Measurements from ENCODE around the gene CDH6. TPM values are rescaled to one million over a fixed set of nuclear protein-coding genes. Genes with fewer than 3 reads are reported as not detected.

Gene CDH6
- total RNA-seq, 1 donor from 2014 or later: 7.2 TPM

DNA sequence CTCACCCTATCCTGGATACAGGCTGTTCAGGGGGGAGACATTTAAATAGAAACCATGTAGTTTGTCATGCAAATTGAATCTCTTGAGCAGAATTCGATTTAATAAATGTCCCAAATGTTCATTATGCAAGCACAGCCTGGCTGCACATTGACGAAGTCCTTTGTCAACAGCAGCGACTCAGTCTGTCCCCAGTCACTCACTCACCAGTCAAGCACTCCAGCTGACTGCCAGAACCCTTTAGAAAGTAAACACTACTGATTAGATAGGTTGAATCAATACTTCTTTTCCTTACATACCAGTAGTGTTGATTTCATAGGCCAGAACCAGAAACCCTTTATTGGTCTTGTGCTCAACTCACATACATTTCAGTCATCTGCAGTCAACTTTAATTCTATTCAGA lies 27.5 kb downstream of the CDH6 start:
- no peak for DNase-seq
- Histone ChIP-seq H3K27ac (no peak overlapping the region), H3K27me3 (ENCODE audit: low read depth) (no peaks in the 10 kb centered on the region), H3K36me3 (no peaks in the 10 kb centered on the region), H3K4me1 (no peaks in the 10 kb centered on the region), H3K9me3 (no peaks in the 10 kb centered on the region), H3K4me3 (no peak overlapping the region)
- TF ChIP-seq, protein P1, sequence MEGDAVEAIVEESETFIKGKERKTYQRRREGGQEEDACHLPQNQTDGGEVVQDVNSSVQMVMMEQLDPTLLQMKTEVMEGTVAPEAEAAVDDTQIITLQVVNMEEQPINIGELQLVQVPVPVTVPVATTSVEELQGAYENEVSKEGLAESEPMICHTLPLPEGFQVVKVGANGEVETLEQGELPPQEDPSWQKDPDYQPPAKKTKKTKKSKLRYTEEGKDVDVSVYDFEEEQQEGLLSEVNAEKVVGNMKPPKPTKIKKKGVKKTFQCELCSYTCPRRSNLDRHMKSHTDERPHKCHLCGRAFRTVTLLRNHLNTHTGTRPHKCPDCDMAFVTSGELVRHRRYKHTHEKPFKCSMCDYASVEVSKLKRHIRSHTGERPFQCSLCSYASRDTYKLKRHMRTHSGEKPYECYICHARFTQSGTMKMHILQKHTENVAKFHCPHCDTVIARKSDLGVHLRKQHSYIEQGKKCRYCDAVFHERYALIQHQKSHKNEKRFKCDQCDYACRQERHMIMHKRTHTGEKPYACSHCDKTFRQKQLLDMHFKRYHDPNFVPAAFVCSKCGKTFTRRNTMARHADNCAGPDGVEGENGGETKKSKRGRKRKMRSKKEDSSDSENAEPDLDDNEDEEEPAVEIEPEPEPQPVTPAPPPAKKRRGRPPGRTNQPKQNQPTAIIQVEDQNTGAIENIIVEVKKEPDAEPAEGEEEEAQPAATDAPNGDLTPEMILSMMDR (IDR thresholded peaks at IDR 0.05): no peak
- intact Hi-C loops (cut with DNase I): no loop called here
- ATAC-seq: no peak

GRCh38 chr5:31225118-31225517 lies 31.6 kb downstream of the CDH6 start:
- no peak for ATAC-seq
- Histone ChIP-seq H3K27me3 (ENCODE audit: low read depth) (no peaks in the 10 kb centered on the region), H3K27ac (no peak overlapping the region), H3K36me3 (no peaks in the 10 kb centered on the region), H3K9me3 (no peaks in the 10 kb centered on the region), H3K4me1 (no peaks in the 10 kb centered on the region), H3K4me3 (no peak overlapping the region)
- DNase-seq: no peak
- TF ChIP-seq, protein P1 (IDR thresholded peaks at IDR 0.05): no peak
- intact Hi-C loops (cut with DNase I): no loop called here

GRCh38 chr5:31225613-31226012 lies 32.1 kb downstream of the CDH6 start:
- H3K27me3 ChIP-seq (ENCODE audit: low read depth): no peaks in the 10 kb centered on the region
- intact Hi-C loops (cut with DNase I): no loop called here
- H3K4me3 ChIP-seq: no peak overlapping the region
- no peaks in the 10 kb centered on the region for H3K36me3 ChIP-seq
- H3K9me3 ChIP-seq: no peaks in the 10 kb centered on the region
- H3K4me1 ChIP-seq: no peaks in the 10 kb centered on the region
- TF ChIP-seq, protein P1 (IDR thresholded peaks at IDR 0.05): no peak
- DNase-seq (no peak), ATAC-seq (no peak)
- H3K27ac ChIP-seq: no peak overlapping the region

DNA sequence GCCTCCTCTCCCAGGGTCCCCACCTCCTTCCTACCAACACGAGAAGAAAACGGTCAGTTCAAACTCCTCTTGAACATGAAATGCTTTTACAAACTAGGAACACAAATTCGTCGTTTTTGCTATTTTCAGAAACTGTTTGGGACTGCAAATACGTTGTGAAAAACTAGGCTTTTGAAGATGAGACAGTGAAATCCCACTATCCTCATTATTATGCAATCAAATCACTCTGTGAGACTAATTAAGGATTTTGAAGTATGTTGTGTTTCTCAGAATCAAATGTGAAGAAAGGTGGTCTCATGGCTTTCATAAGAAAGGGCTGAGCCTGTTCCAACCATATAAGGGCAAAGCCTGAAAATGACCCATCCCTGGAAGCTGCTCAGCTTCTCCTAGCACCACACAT lies 33.2 kb downstream of the CDH6 start:
- no peak overlapping the region for H3K27ac ChIP-seq
- H3K4me1 ChIP-seq: no peaks in the 10 kb centered on the region
- no peaks in the 10 kb centered on the region for H3K27me3 ChIP-seq (ENCODE audit: low read depth)
- ATAC-seq: no peak
- no peaks in the 10 kb centered on the region for H3K9me3 ChIP-seq
- no peaks in the 10 kb centered on the region for H3K36me3 ChIP-seq
- no peak overlapping the region for H3K4me3 ChIP-seq
- TF ChIP-seq, protein P1 (IDR thresholded peaks at IDR 0.05): no peak
- no peak for DNase-seq
- intact Hi-C loops (cut with DNase I): no loop called here

- DNase-seq: no peak
- no peak for ATAC-seq
- intact Hi-C loops (cut with DNase I): no loop called here
Observed at GRCh38 chr5:31229266-31229665, 35.8 kb downstream of the CDH6 start.

More at GRCh38 chr5:31229266-31229665, 35.8 kb downstream of the CDH6 start:
- Histone ChIP-seq H3K27ac (no peak overlapping the region), H3K27me3 (ENCODE audit: low read depth) (no peaks in the 10 kb centered on the region), H3K36me3 (no peaks in the 10 kb centered on the region), H3K4me1 (no peaks in the 10 kb centered on the region), H3K4me3 (no peak overlapping the region), H3K9me3 (no peaks in the 10 kb centered on the region)
- TF ChIP-seq, protein P1 (IDR thresholded peaks at IDR 0.05): no peak

Data from lower lobe of right lung (tissue), 2 donors.